ENCODE measurements around the gene ITGA2B. TPM values are rescaled to one million over a fixed set of nuclear protein-coding genes. Genes with fewer than 3 reads are reported as not detected.

Gene ITGA2B
- total and polyA plus RNA-seq, 2 of the 4 experiments (the other 2 are of a cell fraction) = under 0.01 to 0.26 TPM

- Histone ChIP-seq H2BK120ac (ENCODE audit: low read depth, low read length) (no peak overlapping the region), H3K18ac (ENCODE audit: low read depth, low read length) (no peak overlapping the region), H2BK15ac (ENCODE audit: low read depth, low read length) (no peak overlapping the region), H4K8ac (ENCODE audit: low read depth in 2 of 2, low read length in 2 of 2) (no peak overlapping the region), H4K5ac (ENCODE audit: low read depth, low read length) (no peak overlapping the region), H4K20me1 (ENCODE audit: insufficient read depth, low read length) (0 out of 2 replicates have a peak, but pooled peaks cover 3% of the 10 kb centered on the region), H3K36me3 (ENCODE audit: control insufficient read depth, insufficient read depth, low read length) (no peaks in the 10 kb centered on the region), H3K23ac (ENCODE audit: low read depth, low read length) (no peak overlapping the region), H3K27me3 (ENCODE audit: control insufficient read depth, insufficient read depth, low read length) (peaks cover 21% of the 10 kb centered on the region), H4K91ac (ENCODE audit: insufficient read depth, low read depth, low read length) (no peak overlapping the region), H3K4me2 (ENCODE audit: low read depth, low read length) (no peak overlapping the region), H2BK5ac (ENCODE audit: low read depth, low read length, poor library complexity, severe bottlenecking) (no peak overlapping the region), H3K4me3 (ENCODE audit: insufficient read depth, low read depth, low read length) (no peak overlapping the region), H3K56ac (ENCODE audit: extremely low read depth, insufficient read depth, low read length) (no peak overlapping the region), H2BK20ac (ENCODE audit: low read depth, low read length) (no peak overlapping the region), H3K9me1 (ENCODE audit: insufficient read depth, low read length) (no peaks in the 10 kb centered on the region), H3K27ac (ENCODE audit: insufficient read depth, low read length) (no peak overlapping the region), H3K9me3 (ENCODE audit: control insufficient read depth, insufficient read depth, low read length) (no peaks in the 10 kb centered on the region; the same call in 1 of the 2 replicates), H3K9ac (ENCODE audit: low read depth, low read length) (no peak overlapping the region), H3K14ac (replicated peaks; ENCODE audit: low read depth, low read length) (no peak overlapping the region), H3K4ac (ENCODE audit: low read depth, low read length) (no peak overlapping the region), H3K4me1 (ENCODE audit: control insufficient read depth, insufficient read depth, low read length) (peaks cover 2% of the 10 kb centered on the region; the same call in 1 of the 2 replicates), H2AFZ (replicated peaks; ENCODE audit: low read length, poor library complexity) (no peak overlapping the region), H2AK5ac (ENCODE audit: low read depth, low read length) (no peak overlapping the region), H3K79me1 (ENCODE audit: low read depth in 1 of 2, low read length in 2 of 2) (no peaks in the 10 kb centered on the region), H2AK9ac (replicated peaks; ENCODE audit: low read depth, low read length, poor library complexity) (no peak overlapping the region)
- DNase-seq = no peak
- no peak for TF ChIP-seq RCOR1 (IDR thresholded peaks at IDR 0.05; ENCODE audit: insufficient replicate concordance, low read length)
- dilution Hi-C loops (cut with HindIII; ENCODE audit: low sequenced_read_pairs, unreplicated experiment) (no loop called here), in situ Hi-C loops (cut with MboI; ENCODE audit: low sequenced_read_pairs) (no loop called here), intact Hi-C loops (cut with micrococcal nuclease) (no loop called here)
- POLR2A ChIA-PET (ENCODE audit: unreplicated experiment) = no interaction called here
- ATAC-seq (ENCODE audit: low read depth) = no peak
- BruUV-seq (replicated peaks) = no TSS peak
- no CpG with 5 or more reads among the region's 2 CpGs for WGBS, 2 experiments (ENCODE audit: extremely low coverage in 2 of 2, insufficient read length in 1 of 2)
- CTCF ChIA-PET = no interaction called here
Measured at GRCh38 chr17:44387804-44388203, 1.6 kb downstream of the ITGA2B start.
